HG02759 (cell line): ENCODE measurements around the gene SUPT6H.
A peak's percentile ranks its signal among the peaks of the same experiment; 100 is the strongest.
"Not testable (repeated sequence)": the region's sequence is repeated elsewhere in the genome, so short reads cannot be mapped to it uniquely, and the experiment has no call there.

ENCODE experiments used
- ATAC-seq: cut with Tn5 transposase; IDR thresholded peaks from one replicate; pipeline ENCODE4 v1.9.1; 2021; ENCODE audit warnings: mild to moderate bottlenecking, moderate library complexity; ENCODE audit not compliant: unreplicated experiment

SUPT6H gene

GRCh38 chr17:28717578-28718332, 55.8 kb downstream of the SUPT6H start, which contains the start of gene RAB34:
RAB34 (minus strand) TSS chr17:28717868; CDS start chr17:28717266, 602 bp downstream.
- ATAC-seq = no peak

GRCh38 chr17:28718333-28719020, 56.5 kb downstream of the SUPT6H start:
- ATAC-seq = no peak

DNA sequence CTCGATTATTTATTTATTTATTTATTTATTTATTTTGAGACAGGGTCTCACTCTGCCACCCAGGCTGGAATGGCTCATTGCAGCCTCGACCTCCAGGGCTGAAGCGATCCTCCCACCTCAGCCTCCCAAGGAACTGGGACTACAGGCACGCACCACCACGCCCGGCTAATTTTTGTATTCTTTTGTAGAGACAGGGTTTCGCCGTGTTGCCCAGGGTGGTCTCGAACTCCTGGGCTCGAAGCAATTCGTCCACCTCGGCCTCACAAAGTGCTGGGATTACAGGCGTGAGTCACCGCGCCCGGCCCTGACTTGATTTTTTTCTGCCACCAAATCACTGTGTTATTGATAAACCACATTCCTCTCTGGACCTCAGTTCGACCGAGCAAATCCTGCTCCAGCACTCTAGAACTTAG, 57.0 kb downstream of the SUPT6H start:
- peak; percentile 3 for ATAC-seq

DNA sequence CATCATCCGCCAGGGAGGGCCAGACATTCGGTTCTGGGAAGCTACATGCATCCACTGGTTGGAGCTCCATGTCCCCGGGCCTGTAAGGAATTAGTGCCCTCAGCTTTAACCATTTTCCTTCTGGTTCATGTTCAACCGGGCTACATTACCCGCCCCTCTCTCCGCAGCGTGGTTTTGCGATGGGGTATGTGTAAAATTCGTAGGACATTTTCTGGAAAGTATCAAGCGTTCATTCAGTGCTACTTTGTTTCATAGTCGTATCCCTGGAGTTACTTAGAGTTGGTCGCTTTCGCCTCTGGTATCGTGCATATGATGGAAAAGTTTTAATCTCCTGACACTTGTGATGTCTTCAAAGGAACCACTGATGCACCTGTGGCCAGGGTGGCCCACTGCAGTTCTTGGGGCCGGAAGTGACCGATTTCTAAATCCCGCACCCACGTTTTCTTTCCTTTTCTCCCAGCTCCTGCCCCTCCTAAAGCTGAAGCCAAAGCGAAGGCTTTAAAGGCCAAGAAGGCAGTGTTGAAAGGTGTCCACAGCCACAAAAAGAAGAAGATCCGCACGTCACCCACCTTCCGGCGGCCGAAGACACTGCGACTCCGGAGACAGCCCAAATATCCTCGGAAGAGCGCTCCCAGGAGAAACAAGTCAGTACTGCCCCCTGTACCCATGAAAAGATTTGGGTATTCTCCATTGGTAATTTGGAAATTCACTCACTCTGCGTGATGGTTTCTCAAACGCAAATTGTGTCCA, 58.4 kb downstream of the SUPT6H start:
- ATAC-seq = no peak

DNA sequence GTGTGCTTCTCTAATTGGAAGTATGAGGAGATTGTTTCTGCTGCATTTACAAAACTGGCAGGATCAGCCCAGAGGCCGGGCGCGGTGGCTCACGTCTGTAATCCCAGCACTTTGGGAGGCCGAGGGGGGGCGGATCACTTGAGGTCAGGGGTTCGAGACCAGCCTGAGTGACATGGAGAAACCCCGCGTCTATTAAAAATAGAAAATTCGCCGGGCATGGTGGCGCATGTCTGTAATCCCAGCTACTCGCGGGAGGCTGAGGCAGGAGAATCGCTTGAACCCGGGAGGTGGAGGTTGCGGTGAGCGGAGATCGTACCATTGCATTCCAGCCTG, 59.0 kb downstream of the SUPT6H start:
- not testable (repeated sequence) for ATAC-seq

GRCh38 chr17:28722417-28723158, 60.6 kb downstream of the SUPT6H start:
- ATAC-seq = no peak

- no peak for ATAC-seq
Observed at GRCh38 chr17:28723159-28723835, 61.3 kb downstream of the SUPT6H start.

GRCh38 chr17:28723836-28724499, 62.0 kb downstream of the SUPT6H start:
- not testable (repeated sequence) for ATAC-seq

DNA sequence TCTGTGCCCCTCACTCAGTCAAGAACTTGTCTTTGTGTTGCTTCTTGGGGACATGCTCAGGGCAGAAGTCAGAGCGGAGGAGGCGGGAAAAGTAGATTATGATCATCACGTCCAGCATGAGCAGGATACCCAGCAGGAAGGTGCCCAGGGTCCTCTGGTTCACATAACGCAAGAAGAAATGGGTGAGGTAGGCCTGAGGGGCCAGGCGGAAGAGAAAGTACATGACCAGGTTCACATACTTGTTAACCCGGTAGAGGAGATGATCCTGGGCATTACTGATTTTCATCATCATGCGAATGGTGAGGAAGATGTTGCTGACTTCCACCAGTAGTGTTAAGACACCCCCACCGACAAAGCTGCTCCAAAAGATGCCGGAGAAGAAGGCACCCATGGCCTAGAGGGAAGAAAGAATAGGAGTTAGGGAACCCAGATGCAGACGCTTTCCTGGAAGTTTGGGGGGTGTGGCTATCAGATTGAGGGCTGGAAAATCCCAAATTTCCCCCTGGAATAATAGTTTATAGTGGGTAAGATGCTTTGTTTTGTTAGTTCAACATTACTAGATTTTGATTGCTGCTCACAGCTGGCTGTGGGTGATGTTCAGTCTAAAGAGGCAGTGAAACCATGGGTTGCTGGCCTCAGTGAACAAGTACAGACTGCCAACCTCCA, 62.6 kb downstream of the SUPT6H start:
- ATAC-seq = no peak

DNA sequence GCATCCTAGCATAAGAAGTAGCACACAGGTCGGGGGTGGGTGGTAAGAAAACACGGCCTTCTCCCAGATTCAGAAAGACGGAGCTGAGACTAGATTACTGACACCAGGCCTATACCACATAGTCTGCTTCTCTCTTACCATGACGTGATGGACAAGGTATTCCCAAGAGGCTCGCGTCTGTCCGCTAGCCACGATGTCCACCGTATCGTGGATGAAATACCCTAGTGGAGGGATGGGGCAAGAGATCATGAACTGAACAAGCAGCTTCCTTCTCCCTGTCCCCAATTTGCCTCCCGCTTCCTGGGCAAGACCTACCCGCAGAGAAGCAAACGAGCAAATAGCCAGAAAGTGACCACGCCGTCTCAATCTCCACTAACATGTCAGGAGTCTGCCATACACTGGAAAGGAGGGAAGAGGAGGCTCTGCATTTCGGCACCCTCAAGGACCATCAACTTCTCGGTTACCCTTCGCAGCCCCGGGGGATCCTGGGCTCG, 63.2 kb downstream of the SUPT6H start:
- ATAC-seq = no peak

DNA sequence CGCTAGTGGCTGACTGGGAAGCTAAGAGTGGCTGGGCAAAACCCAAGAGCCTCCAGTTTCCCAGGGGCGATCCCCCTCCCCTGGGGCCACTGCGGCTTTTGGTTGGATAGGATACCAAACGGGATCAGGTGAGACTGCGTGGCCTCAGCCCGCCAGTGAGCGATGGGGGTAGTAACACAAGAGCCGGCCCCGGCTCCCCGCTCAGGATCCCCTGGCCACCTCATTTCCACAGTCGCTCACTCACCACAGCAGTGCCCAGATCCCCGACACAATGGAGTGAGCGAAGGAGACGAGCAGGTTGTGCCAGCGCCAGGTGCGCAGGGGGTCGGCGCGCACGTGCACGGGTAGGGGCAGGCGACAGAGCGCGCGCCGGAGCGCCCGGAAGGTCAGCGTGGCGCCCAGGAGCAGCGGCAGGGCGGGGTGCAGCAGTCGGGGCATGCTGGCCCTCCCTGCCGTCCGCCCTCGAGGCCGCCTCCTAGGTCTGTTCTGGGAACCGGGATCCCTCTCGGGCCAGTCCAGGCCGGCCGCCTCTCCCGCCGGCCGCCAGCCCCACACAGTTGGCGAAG, 63.7 kb downstream of the SUPT6H start:
- ATAC-seq = no peak

DNA sequence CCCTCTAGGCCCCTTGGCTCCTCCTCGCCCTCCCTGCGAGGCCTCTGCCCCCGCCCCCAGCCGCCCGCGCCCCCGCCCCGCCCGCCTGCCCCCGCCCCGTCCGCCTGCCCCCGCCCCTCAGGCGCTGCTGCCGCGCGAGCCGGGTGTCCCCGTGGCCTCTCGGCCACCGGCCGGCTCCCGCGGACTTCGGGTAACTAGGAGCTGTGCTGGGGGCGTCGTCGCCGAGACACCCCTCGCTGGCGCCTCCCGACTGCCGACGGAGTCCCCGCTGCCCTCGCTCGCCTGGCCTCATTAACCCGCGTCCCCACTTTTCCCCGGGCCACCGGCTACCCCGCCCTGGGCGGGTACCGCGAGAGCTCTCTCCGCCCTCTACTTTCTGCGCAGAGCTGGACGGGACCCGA, 64.2 kb downstream of the SUPT6H start, which contains the start of gene TLCD1:
TSS of gene TLCD1 (minus strand) at position 8 of the 401 bp plus-strand sequence. CDS start 136 bp downstream, outside the sequence.
- no peak for ATAC-seq

DNA sequence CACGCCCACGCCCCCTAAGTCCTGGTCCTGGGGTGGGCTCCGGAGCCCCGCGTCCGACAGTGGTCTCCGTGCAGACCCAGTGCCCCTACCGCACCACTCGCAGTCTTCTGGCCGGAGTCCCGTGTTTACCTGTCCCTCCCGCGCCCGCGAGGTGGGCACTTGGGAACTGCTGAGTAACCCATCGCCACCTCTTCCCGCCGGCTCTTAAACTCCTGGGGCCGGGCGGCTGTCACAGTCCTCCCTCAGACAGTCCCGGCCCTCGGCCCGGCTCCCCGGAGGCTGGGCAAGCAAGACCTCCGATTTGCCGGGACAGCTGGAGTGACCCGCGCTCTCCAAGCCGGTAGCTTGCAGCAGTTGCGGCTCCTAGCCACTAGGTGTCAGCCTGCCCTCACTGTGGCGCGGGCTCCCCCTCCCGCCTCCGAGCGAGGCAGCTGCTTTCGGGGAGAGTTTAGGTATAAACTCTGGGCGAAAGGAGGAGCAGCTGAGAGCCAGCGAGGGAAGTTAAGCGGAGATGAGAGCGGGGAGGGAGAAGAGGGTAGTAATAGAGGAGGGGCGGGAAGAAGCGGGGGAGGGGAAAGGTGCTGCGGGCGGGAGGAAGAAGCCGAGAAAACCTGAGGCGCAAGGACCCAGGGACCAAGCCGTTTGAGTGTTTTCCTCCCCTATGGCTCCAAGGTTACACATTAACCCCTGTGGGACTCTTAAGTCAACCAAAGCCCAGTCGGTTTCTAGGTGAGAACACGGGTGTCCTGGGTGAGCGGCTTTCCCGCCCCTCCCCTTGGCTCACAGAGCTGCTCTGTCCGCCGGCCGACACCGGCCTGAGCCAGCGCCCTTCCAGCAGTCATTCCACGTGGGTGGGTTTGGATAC, 64.9 kb downstream of the SUPT6H start:
- ATAC-seq = peak; percentile 36

- peak; percentile 48 for ATAC-seq
Observed at GRCh38 chr17:28728364-28729200, 66.6 kb downstream of the SUPT6H start, which contains the start of gene NEK8. NEK8 (plus strand) TSS chr17:28728788; CDS start chr17:28728814, 26 bp downstream.

GRCh38 chr17:28729950-28730330, 67.9 kb downstream of the SUPT6H start:
- no peak for ATAC-seq

DNA sequence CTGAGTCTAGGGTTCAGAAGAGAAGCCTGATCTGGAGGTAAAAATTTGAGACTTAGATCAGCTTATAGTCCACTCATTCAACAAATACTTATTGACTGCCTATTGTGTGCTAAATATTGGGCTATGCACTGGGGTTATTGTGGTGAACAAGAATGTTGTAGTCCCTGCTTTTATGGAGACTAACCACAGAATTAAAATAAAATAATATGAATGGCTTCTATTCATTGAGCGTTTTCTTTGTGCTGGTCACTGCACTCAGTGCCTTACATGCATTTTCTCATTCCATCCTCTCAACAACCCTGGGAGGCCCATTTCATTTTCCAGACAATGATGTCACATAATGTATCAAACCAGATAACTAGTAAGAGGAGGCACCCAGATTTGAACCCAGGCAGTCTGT, 71.3 kb downstream of the SUPT6H start:
- ATAC-seq = no peak

DNA sequence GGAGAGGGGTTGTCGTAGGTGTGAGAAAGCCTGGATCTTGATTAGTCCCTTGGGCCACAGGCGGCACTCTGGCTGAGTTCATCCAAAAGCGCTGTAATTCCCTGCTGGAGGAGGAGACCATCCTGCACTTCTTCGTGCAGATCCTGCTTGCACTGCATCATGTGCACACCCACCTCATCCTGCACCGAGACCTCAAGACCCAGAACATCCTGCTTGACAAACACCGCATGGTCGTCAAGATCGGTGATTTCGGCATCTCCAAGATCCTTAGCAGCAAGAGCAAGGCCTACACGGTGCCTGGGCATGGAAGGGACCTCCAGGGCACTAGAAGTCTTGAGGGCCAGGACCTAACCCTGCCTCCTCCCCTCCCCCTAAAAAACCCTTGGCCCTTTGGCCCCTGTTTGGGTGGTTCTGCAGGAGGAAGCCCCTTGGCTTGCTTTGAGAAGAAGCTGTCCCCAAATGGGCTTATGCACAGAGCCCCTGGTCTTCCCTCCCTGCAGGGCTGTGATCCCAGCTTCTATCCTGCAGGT, 72.8 kb downstream of the SUPT6H start:
- ATAC-seq = no peak
